B cell (primary cell): Measurements from ENCODE around the gene RNPC3. TPM values are rescaled to one million over a fixed set of nuclear protein-coding genes. Genes with fewer than 3 reads are reported as not detected.
"Not testable (repeated sequence)": the region's sequence is repeated elsewhere in the genome, so short reads cannot be mapped to it uniquely, and the experiment has no call there.

Experiments
- ATAC-seq: fragments of 200-7000 bp; cut with Tn5 transposase; one replicate; pipeline ENCODE4 v1.10.0; 2021; ENCODE audit warnings: low read depth, mild to moderate bottlenecking, moderate number of reproducible peaks, moderate library complexity
- CTCF ChIA-PET: fragments of 350-600 bp; sonication (Branson Sonifier 250); formaldehyde crosslinking; loops from one replicate; lab custom pipeline; 2021; ENCODE audit warnings: antibody characterized with exemption, inconsistent platforms; lab: Charles Lee
- POLR2A ChIA-PET: fragments of 350-600 bp; sonication (Branson Sonifier 250); formaldehyde crosslinking; loops from one replicate; lab custom pipeline; 2021; ENCODE audit warnings: antibody characterized with exemption; lab: Charles Lee
- DNase-seq: peaks from one replicate; pipeline ENCODE4 v3.0.0; 2013
- H2AFZ ChIP-seq: 2 replicates; pipeline ENCODE4 v1.6.1; 2012; ENCODE audit warnings: mild to moderate bottlenecking, low read depth, low read length; ENCODE audit not compliant: insufficient read depth, poor library complexity, severe bottlenecking
- H3K27ac ChIP-seq, 2 donors: 1 replicate in 1 of 2; 2 replicates in 1 of 2; pipeline ENCODE4 v1.5.1; 2012 to 2013; ENCODE audit warnings: low read length in 2 of 2, mild to moderate bottlenecking in 2 of 2, moderate library complexity in 1 of 2
- H3K27me3 ChIP-seq, 4 experiments: fragments of 200-600 bp in 1 of 4; sonication (generic) in 1 of 4; replicated peaks in 1 of 4; 1 replicate in 2 of 4; 2 replicates in 2 of 4; pipeline versions ENCODE4 v1.6.1 to v1.7.0; 2013 to 2016; ENCODE audit warnings: low read length in 3 of 4, mild to moderate bottlenecking in 2 of 4, mixed read lengths in 1 of 4, moderate library complexity in 1 of 4; ENCODE audit not compliant: insufficient read depth in 4 of 4, control insufficient read depth in 3 of 4; ENCODE audit errors: control extremely low read depth in 1 of 4
- H3K36me3 ChIP-seq, 2 experiments: replicated peaks in 1 of 2; 1 replicate in 1 of 2; 2 replicates in 1 of 2; pipeline versions ENCODE4 v1.6.1 to v1.7.1; 2013; ENCODE audit warnings: low read length in 1 of 2; ENCODE audit not compliant: insufficient read depth in 2 of 2, control insufficient read depth in 1 of 2; ENCODE audit errors: control extremely low read depth in 1 of 2, extremely low read depth in 1 of 2
- H3K4me1 ChIP-seq, 2 donors: fragments of 200-600 bp in 1 of 2; sonication (generic) in 1 of 2; 1 replicate in 1 of 2; 2 replicates in 1 of 2; pipeline versions ENCODE4 v1.5.1 to v1.6.1; 2013 to 2017; ENCODE audit warnings: low read length in 2 of 2; ENCODE audit not compliant: control insufficient read depth in 2 of 2, insufficient read depth in 2 of 2
- H3K4me2 ChIP-seq: replicated peaks from 2 replicates; pipeline ENCODE3; 2012; ENCODE audit warnings: mild to moderate bottlenecking, low read depth, low read length; ENCODE audit not compliant: poor library complexity, severe bottlenecking
- H3K4me3 ChIP-seq, 5 experiments: fragments of 200-600 bp in 1 of 5; sonication (generic) in 1 of 5; 1 replicate in 3 of 5; 2 replicates in 2 of 5; pipeline versions ENCODE4 v1.5.1 to v1.7.0; 2011 to 2016; ENCODE audit warnings: low read length in 4 of 5, mild to moderate bottlenecking in 4 of 5, low read depth in 2 of 5, control low read depth in 1 of 5, moderate library complexity in 1 of 5; ENCODE audit not compliant: insufficient read depth in 1 of 5; ENCODE audit errors: control extremely low read depth in 1 of 5, extremely low read depth in 1 of 5
- H3K79me2 ChIP-seq: fragments of 200-600 bp; sonication (generic); one replicate; pipeline ENCODE4 v1.6.0; 2016; ENCODE audit warnings: low read length; ENCODE audit not compliant: control insufficient read depth, insufficient read depth
- H3K9ac ChIP-seq: fragments of 200-600 bp; sonication (generic); 2 replicates; pipeline ENCODE4 v1.6.1; 2017; ENCODE audit warnings: mild to moderate bottlenecking, low read length, moderate library complexity
- H3K9me3 ChIP-seq, 3 donors: one replicate each; pipeline versions ENCODE4 v1.6.1 to v1.7.1; 2013; ENCODE audit warnings: low read length in 2 of 3; ENCODE audit not compliant: control insufficient read depth in 2 of 3, insufficient read depth in 1 of 3; ENCODE audit errors: control extremely low read depth in 1 of 3
- H4K20me1 ChIP-seq: 2 replicates; pipeline ENCODE4 v1.6.0; 2012; ENCODE audit warnings: mild to moderate bottlenecking, low read length; ENCODE audit not compliant: insufficient read depth, control insufficient read depth, poor library complexity, severe bottlenecking
- H3K27ac Mint-ChIP-seq: one replicate; pipeline ENCODE4 v1.8.0; 2021; ENCODE audit warnings: mixed read lengths
- H3K27me3 Mint-ChIP-seq: one replicate; pipeline ENCODE4 v1.8.0; 2021; ENCODE audit warnings: mixed read lengths
- H3K4me1 Mint-ChIP-seq: one replicate; pipeline ENCODE4 v1.8.0; 2021; ENCODE audit warnings: mixed read lengths
- H3K4me3 Mint-ChIP-seq: one replicate; pipeline ENCODE4 v1.8.0; 2021; ENCODE audit warnings: mixed read lengths
- H3K9me3 Mint-ChIP-seq: one replicate; pipeline ENCODE4 v1.8.0; 2022; ENCODE audit warnings: mixed read lengths; ENCODE audit not compliant: insufficient read depth
- CTCF ChIP-seq: fragments of 200-600 bp; IDR thresholded peaks from one replicate; pipeline ENCODE4 v1.8.0; 2022; ENCODE audit warnings: antibody characterized with exemption, mild to moderate bottlenecking
- EZH2 ChIP-seq: IDR thresholded peaks from 2 replicates; pipeline ENCODE4 v1.6.1; 2012; ENCODE audit warnings: borderline replicate concordance, low read depth, mild to moderate bottlenecking, moderate library complexity, low read length; ENCODE audit not compliant: insufficient read depth, poor library complexity, severe bottlenecking
- whole genome bisulfite sequencing: methylation state at CpG from one replicate; pipeline ENCODE4 v1.1.5; 2013; ENCODE audit warnings: missing lambda C conversion rate; ENCODE audit not compliant: insufficient coverage; 5-methylcytosine and 5-hydroxymethylcytosine counted together
- intact Hi-C: fragments of 100-400 bp; cut with micrococcal nuclease; formaldehyde crosslinking; loops from one replicate; pipeline ENCODE4 v1.10.0; 2022
- polyA plus RNA-seq: library from polyadenylated mRNA; depleted of rRNA; stranded (reverse); fragments of >200 nt; gene quantifications from 2 replicates; pipeline ENCODE4 v1.2.3, GENCODE V29; 2012
- total RNA-seq, 2 donors: library from RNA; stranded (reverse); fragments of 120-200 nt in 1 of 2; gene quantifications; 1 replicate in 1 of 2; 2 replicates in 1 of 2; pipeline versions ENCODE4 v1.2.3 to v1.2.4, GENCODE V29; 2013 to 2022

The RNPC3 gene
- total and polyA plus RNA-seq, 2 donors (not counting 1 experiment from before 2014, with no cell fraction given): 32.0 to 83.6 TPM

- DNase-seq (no peak), ATAC-seq (no peak)
- no peak overlapping the region for H3K4me2 ChIP-seq
- Mint-ChIP-seq H3K9me3 (peaks cover 6% of the 10 kb centered on the region), H3K27me3 (no peaks in the 10 kb centered on the region), H3K27ac (no peak overlapping the region), H3K4me1 (no peaks in the 10 kb centered on the region), H3K4me3 (no peak overlapping the region)
- H2AFZ ChIP-seq: no peak overlapping the region
- H4K20me1 ChIP-seq: no peaks in the 10 kb centered on the region
- H3K9ac ChIP-seq: no peak overlapping the region
- no peaks in the 10 kb centered on the region for H3K79me2 ChIP-seq
- no peaks in the 10 kb centered on the region for H3K27me3 ChIP-seq
- peaks cover 0 to 8% (median 7%) of the 10 kb centered on the region in 3 donors for H3K9me3 ChIP-seq
- ChIA-PET POLR2A (no interaction called here), CTCF (interaction anchor here (0.7 kb wide), 1 partner anchor 136 kb away, joined by 3 read pairs; no protein-coding TSS in a partner anchor)
- WGBS: no CpG with 5 or more reads among the region's 2 CpGs
- peaks cover 0 to 1% of the 10 kb centered on the region in 2 experiments for H3K36me3 ChIP-seq
- H3K4me3 ChIP-seq: no peak overlapping the region
- intact Hi-C loops: no loop called here
- H3K27ac ChIP-seq: no peak overlapping the region
- TF ChIP-seq CTCF (no peak), EZH2 (no peak)
- H3K4me1 ChIP-seq: no peaks in the 10 kb centered on the region
Measured at GRCh38 chr1:103584537-103584936, 59.0 kb downstream of the RNPC3 start.

- intact Hi-C loops, H3K4me2 ChIP-seq, H3K27me3 ChIP-seq, H3K4me3 ChIP-seq, H3K4me1 Mint-ChIP-seq, H3K36me3 ChIP-seq, H3K27me3 Mint-ChIP-seq, CTCF ChIA-PET, H3K9me3 Mint-ChIP-seq, H3K4me1 ChIP-seq, DNase-seq, H3K27ac ChIP-seq, H3K79me2 ChIP-seq, H2AFZ ChIP-seq, H3K9me3 ChIP-seq, POLR2A ChIA-PET, H3K27ac Mint-ChIP-seq, ATAC-seq, H3K4me3 Mint-ChIP-seq, H3K9ac ChIP-seq, H4K20me1 ChIP-seq: not testable (repeated sequence)
- WGBS: no CpG with 5 or more reads among the region's 3 CpGs
Measured at GRCh38 chr1:103602740-103603139, 77.2 kb downstream of the RNPC3 start.

Other genes with a start within 250 kb of the RNPC3 start
- gene AMY2B, start 45.9 kb downstream of the RNPC3 start, total RNA-seq: 43.8 and 46.3 TPM in 2 replicates
- 32.6 and 48.3 TPM in 2 replicates for gene AMY2B, start 45.9 kb downstream of the RNPC3 start, polyA plus RNA-seq
- not detected in 2 replicates for gene AMY2A, start 91.7 kb downstream of the RNPC3 start, total RNA-seq
- not detected in 2 replicates for gene AMY2A, start 91.7 kb downstream of the RNPC3 start, polyA plus RNA-seq
- not detected in 2 replicates for gene AMY1A, start 130.1 kb downstream of the RNPC3 start, total RNA-seq
- not detected in 2 replicates for gene AMY1A, start 130.1 kb downstream of the RNPC3 start, polyA plus RNA-seq
- gene AMY1B, start 170.5 kb downstream of the RNPC3 start, total RNA-seq: not detected in 2 replicates
- 0.16 TPM in 1 of 2 replicates, not detected in the other for gene AMY1B, start 170.5 kb downstream of the RNPC3 start, polyA plus RNA-seq
- gene AMY1C, start 224.2 kb downstream of the RNPC3 start, total RNA-seq: not detected in 2 replicates
- not detected in 2 replicates for gene AMY1C, start 224.2 kb downstream of the RNPC3 start, polyA plus RNA-seq